Tibial nerve (tissue), 3 donors: ENCODE measurements around the gene NKD1.

Experiments
- POLR2A ChIP-seq, 2 donors: fragments of 450-650 bp; IDR thresholded peaks; one replicate each; pipeline ENCODE4 v1.6.1; 2017; ENCODE audit warnings: antibody characterized with exemption in 2 of 2, mild to moderate bottlenecking in 2 of 2, moderate library complexity in 2 of 2
- TF ChIP-seq, protein P1 (sequence below), 5 experiments: fragments of 200-600 bp in 3 of 5; fragments of 450-650 bp in 2 of 5; sonication (generic) in 3 of 5; IDR thresholded peaks; one replicate each; pipeline ENCODE4 v1.5.1; 2016 to 2019; ENCODE audit warnings: antibody characterized with exemption in 5 of 5, mild to moderate bottlenecking in 3 of 5, moderate library complexity in 2 of 5

DNA sequence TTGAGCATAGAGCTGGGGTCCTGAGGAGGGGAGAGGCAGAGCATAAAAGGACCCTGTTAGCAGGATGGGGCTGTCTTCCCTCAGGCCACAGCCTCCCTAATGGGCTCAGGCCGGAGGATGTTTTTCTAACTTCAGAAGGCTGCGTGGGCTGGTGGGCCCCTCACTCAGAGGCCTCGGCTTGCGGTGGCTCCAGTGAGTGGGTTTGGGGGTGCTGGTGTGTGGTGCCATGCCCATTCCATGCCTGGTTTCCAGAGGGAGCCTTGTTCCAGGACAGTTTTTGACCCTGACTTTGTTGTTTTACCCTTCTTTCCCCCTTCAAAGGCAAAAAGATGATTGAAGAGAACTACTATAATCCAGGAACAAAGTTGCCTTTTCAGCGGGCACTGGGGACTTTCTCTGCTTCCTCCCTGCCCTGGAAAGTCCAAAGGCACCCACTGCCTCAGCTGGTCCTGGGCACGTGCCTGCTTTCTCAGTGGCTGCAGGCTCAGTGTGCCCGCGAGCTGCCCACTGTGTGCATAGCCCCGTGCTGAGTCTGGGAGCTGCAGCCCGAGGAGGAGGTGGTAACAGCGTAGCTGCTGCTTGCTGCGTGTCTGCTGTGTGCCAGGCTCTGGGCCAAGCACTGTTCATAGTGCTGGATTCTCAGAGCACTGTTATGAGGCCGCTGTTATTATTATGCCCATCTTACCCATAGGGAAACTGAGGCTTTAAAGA, 11.8 kb downstream of the NKD1 start:
- peak in 1 of 2 donors; percentile 10 for TF ChIP-seq POLR2A (IDR thresholded peaks at IDR 0.05)
- TF ChIP-seq, protein P1, sequence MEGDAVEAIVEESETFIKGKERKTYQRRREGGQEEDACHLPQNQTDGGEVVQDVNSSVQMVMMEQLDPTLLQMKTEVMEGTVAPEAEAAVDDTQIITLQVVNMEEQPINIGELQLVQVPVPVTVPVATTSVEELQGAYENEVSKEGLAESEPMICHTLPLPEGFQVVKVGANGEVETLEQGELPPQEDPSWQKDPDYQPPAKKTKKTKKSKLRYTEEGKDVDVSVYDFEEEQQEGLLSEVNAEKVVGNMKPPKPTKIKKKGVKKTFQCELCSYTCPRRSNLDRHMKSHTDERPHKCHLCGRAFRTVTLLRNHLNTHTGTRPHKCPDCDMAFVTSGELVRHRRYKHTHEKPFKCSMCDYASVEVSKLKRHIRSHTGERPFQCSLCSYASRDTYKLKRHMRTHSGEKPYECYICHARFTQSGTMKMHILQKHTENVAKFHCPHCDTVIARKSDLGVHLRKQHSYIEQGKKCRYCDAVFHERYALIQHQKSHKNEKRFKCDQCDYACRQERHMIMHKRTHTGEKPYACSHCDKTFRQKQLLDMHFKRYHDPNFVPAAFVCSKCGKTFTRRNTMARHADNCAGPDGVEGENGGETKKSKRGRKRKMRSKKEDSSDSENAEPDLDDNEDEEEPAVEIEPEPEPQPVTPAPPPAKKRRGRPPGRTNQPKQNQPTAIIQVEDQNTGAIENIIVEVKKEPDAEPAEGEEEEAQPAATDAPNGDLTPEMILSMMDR (IDR thresholded peaks at IDR 0.05): no peak
